ENCODE data around the gene CCNL2. TPM values are rescaled to one million over a fixed set of nuclear protein-coding genes. Genes with fewer than 3 reads are reported as not detected.
"Not testable (repeated sequence)": the region's sequence is repeated elsewhere in the genome, so short reads cannot be mapped to it uniquely, and the experiment has no call there.

Gene CCNL2
- total RNA-seq, 1 experiment from 2014 or later, result 97.9 TPM

DNA sequence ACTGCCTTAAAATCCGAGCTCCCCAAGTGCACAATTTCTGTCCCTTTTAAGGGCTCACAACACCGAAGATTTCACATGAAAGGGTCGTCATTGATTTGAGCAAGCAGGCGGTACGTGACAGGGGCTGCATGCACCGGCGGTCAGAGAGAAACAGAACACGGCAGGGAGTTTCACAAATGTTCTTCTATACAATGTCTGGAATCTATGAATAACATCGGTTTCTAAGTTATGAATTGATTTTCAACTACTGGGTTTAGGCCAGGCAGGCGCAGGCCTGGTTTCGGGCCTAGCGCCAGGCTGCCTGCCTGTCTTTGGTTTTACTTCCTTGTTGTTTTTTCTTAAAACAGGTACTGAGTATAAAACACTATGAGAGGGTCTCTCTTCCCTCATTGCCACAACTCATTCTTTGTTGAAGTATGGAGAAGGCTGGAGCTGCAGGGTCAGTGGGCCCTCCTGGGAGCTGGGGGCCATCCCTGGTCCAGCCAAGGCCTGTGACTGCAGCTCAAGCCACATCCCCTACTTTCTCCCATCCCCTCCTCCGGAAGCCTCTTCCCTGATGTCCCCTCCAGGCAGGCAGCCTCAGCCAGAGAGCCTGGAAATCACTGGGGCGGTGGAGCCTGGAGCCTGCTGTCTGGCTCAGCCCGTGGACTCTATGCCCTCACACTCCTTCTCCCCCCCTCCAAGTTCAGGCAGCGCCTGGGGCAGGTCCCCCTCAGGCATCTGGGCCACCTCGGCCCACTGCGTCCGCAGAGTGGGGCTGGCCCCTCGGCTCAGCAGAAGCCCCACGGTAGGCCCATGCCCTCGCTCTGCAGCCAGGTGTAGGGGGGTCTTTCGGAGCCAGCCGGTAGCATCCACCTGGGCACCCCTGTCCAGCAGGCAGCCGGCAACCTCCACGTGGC, 19.6 kb upstream of the CCNL2 start:
- no peaks in the 10 kb centered on the region for H3K79me2 ChIP-seq (ENCODE audit: low read length)
- no peak overlapping the region for H3K27ac ChIP-seq (ENCODE audit: low read length)
- no peaks in the 10 kb centered on the region for H3K9me3 ChIP-seq (ENCODE audit: low read length)
- no peak overlapping the region for H3K9ac ChIP-seq (ENCODE audit: low read length)
- H2AFZ ChIP-seq (ENCODE audit: low read length), result no peak overlapping the region
- H4K20me1 ChIP-seq (ENCODE audit: insufficient read depth, low read depth, low read length), result no peaks in the 10 kb centered on the region
- no peaks in the 10 kb centered on the region for H3K36me3 ChIP-seq (ENCODE audit: insufficient read depth, low read length)
- H3K27me3 ChIP-seq (ENCODE audit: low read length), result no peaks in the 10 kb centered on the region
- DNase-seq, result no peak
- H3K4me1 ChIP-seq (ENCODE audit: low read length), result no peaks in the 10 kb centered on the region
- H3K4me2 ChIP-seq (ENCODE audit: low read depth, low read length, poor library complexity, severe bottlenecking), result no peak overlapping the region
- no peaks in the 10 kb centered on the region for H3K9me2 ChIP-seq (replicated peaks; ENCODE audit: insufficient read depth, low read length)
- no peak overlapping the region for H3K4me3 ChIP-seq (ENCODE audit: low read length)

DNA sequence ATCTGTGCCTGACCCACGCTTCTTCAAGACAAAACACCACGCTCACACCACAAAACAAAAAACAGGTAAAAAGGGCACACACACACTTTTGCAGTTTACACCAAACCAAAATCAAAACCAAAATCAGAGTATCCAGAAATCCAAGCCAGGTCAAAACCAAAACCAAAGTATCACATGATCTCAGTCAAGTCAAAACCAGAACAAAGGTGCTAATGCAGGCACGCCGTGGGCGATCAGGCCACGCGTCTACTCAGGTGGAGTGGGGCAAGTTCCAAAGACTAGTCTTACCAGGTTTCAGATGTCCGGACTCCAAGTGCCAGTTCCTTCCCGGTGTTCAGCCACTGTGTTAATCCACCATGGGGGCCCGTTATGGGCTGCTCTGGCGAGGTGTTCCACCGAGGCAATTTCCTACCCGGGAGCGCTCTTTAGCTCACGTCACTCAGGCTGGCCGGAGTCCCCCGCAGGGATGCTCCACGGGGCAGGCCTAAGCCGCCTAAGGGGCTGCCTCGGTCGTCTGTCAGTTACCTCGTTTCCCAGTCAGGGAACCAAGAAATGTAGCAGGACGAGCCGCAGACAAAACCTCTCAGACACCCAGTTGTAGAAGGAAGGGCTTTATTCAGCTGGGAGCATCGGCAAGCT, 18.8 kb upstream of the CCNL2 start:
- H3K9me2 ChIP-seq (replicated peaks; ENCODE audit: insufficient read depth, low read length); H3K36me3 ChIP-seq (ENCODE audit: insufficient read depth, low read length); H3K79me2 ChIP-seq (ENCODE audit: low read length); H4K20me1 ChIP-seq (ENCODE audit: insufficient read depth, low read depth, low read length); H3K4me3 ChIP-seq (ENCODE audit: low read length); H2AFZ ChIP-seq (ENCODE audit: low read length); H3K9me3 ChIP-seq (ENCODE audit: low read length); H3K4me1 ChIP-seq (ENCODE audit: low read length); H3K9ac ChIP-seq (ENCODE audit: low read length); H3K27me3 ChIP-seq (ENCODE audit: low read length); H3K4me2 ChIP-seq (ENCODE audit: low read depth, low read length, poor library complexity, severe bottlenecking); DNase-seq; H3K27ac ChIP-seq (ENCODE audit: low read length): not testable (repeated sequence)

DNA sequence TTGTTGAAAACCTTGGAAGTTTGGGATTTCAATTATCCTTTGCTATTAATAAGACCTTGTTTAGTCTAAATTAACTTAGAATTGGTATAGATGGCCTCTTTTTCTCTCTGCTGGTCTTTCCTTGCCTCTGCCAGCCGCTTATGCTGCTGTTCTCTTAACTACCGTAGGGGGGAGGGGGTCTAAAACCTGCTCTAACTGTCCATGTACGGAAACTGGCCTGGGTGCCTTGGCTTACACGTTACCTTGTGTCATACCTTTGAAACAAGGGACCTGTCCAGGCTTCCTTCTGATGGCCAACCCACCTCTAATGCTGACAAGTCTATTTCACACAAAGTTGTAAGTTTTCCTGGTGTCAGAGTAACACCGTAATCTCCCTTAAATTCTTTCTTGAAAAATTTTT, 18.3 kb upstream of the CCNL2 start:
- H3K4me2 ChIP-seq (ENCODE audit: low read depth, low read length, poor library complexity, severe bottlenecking); H3K4me3 ChIP-seq (ENCODE audit: low read length); H3K36me3 ChIP-seq (ENCODE audit: insufficient read depth, low read length); H3K4me1 ChIP-seq (ENCODE audit: low read length); H2AFZ ChIP-seq (ENCODE audit: low read length); H3K9me2 ChIP-seq (replicated peaks; ENCODE audit: insufficient read depth, low read length); H3K27me3 ChIP-seq (ENCODE audit: low read length); H3K9ac ChIP-seq (ENCODE audit: low read length); H4K20me1 ChIP-seq (ENCODE audit: insufficient read depth, low read depth, low read length); H3K79me2 ChIP-seq (ENCODE audit: low read length); H3K9me3 ChIP-seq (ENCODE audit: low read length); H3K27ac ChIP-seq (ENCODE audit: low read length); DNase-seq: not testable (repeated sequence)

DNA sequence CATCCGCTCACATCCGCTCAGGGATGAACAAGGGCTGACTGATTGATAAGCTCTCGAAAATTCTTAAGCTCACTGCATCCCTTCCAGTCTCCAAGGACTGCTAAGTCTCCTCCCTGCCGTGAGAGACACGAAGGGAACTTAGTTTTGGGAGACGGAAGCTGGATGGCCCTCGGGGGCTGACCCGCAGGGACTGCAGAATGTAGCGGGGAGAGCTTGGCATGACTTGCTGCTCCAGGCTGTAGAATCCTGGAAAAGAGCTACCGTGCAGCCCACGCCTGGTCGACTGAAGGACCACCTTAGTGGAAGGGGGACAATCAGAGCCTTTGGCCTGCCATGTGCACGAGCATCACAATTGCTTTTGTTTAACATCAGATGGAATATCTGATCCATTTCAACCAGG, 16.6 kb upstream of the CCNL2 start:
- H3K4me3 ChIP-seq (ENCODE audit: low read length), result no peak overlapping the region
- H3K36me3 ChIP-seq (ENCODE audit: insufficient read depth, low read length), result no peaks in the 10 kb centered on the region
- H3K9me3 ChIP-seq (ENCODE audit: low read length), result no peaks in the 10 kb centered on the region
- no peaks in the 10 kb centered on the region for H4K20me1 ChIP-seq (ENCODE audit: insufficient read depth, low read depth, low read length)
- H3K9ac ChIP-seq (ENCODE audit: low read length), result no peak overlapping the region
- H3K9me2 ChIP-seq (replicated peaks; ENCODE audit: insufficient read depth, low read length), result no peaks in the 10 kb centered on the region
- no peaks in the 10 kb centered on the region for H3K27me3 ChIP-seq (ENCODE audit: low read length)
- no peaks in the 10 kb centered on the region for H3K79me2 ChIP-seq (ENCODE audit: low read length)
- DNase-seq, result no peak
- H3K4me2 ChIP-seq (ENCODE audit: low read depth, low read length, poor library complexity, severe bottlenecking), result no peak overlapping the region
- no peak overlapping the region for H3K27ac ChIP-seq (ENCODE audit: low read length)
- no peak overlapping the region for H2AFZ ChIP-seq (ENCODE audit: low read length)
- no peaks in the 10 kb centered on the region for H3K4me1 ChIP-seq (ENCODE audit: low read length)

DNA sequence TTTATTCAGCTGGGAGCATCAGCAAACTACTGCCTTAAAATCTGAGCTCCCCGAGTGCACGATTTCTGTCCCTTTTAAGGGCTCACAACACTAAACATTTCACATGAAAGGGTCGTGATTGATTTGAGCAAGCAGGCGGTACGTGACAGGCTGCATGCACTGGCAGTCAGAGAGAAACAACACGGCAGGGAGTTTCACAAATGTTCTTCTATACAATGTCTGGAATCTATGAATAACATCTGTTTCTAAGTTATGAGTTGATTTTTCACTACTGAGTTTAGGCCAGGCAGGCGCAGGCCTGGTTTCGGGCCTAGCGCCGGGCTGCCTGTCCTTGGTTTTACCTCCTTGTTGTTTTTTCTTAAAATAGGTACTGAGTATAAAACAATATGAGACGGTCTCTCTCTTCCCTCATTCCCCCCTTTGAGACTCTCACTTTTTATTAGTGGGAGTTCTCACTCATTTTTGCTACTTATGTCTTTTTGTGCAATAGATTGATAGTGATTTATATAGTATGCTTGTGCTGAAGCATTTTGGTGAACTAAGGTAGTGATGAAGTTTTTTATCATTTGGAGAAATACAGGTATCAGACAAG, 13.3 kb upstream of the CCNL2 start:
- H3K9me3 ChIP-seq (ENCODE audit: low read length); H2AFZ ChIP-seq (ENCODE audit: low read length); DNase-seq; H3K9me2 ChIP-seq (replicated peaks; ENCODE audit: insufficient read depth, low read length); H3K9ac ChIP-seq (ENCODE audit: low read length); H3K36me3 ChIP-seq (ENCODE audit: insufficient read depth, low read length); H3K4me3 ChIP-seq (ENCODE audit: low read length); H3K4me2 ChIP-seq (ENCODE audit: low read depth, low read length, poor library complexity, severe bottlenecking); H3K27me3 ChIP-seq (ENCODE audit: low read length); H3K27ac ChIP-seq (ENCODE audit: low read length); H3K4me1 ChIP-seq (ENCODE audit: low read length): not testable (repeated sequence)
- Histone ChIP-seq H4K20me1 (ENCODE audit: insufficient read depth, low read depth, low read length) (peaks cover 17% of the 10 kb centered on the region; the same call in 1 of the 2 replicates), H3K79me2 (ENCODE audit: low read length) (peaks cover 17% of the 10 kb centered on the region)

DNA sequence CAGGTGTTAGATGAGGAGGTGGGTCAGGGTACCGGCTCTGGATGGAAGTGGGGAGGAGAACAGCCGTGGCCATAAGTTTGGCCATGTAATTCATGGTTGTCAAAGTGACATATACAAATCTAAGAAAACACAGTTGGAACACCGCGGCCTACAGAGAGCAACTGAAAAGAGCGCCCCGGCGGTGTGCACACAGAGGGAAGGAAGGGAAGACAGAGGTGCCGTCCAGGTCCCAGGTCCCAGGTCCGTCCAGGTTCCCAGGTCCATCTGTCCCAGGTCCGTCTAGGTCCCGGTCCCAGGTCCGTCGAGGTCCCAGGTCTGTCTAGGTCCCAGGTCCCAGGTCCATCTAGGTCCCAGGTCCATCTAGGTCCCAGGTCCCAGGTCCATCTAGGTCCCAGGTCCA, 12.5 kb upstream of the CCNL2 start:
- Histone ChIP-seq H3K36me3 (ENCODE audit: insufficient read depth, low read length) (no peaks in the 10 kb centered on the region; the same call in 1 of the 2 replicates), H3K9ac (ENCODE audit: low read length) (no peak overlapping the region), H3K4me2 (ENCODE audit: low read depth, low read length, poor library complexity, severe bottlenecking) (no peak overlapping the region), H3K9me2 (replicated peaks; ENCODE audit: insufficient read depth, low read length) (no peaks in the 10 kb centered on the region), H3K27ac (ENCODE audit: low read length) (no peak overlapping the region), H3K27me3 (ENCODE audit: low read length) (no peaks in the 10 kb centered on the region), H3K4me1 (ENCODE audit: low read length) (peaks cover 9% of the 10 kb centered on the region), H4K20me1 (ENCODE audit: insufficient read depth, low read depth, low read length) (peaks cover 17% of the 10 kb centered on the region; the same call in 1 of the 2 replicates), H3K4me3 (ENCODE audit: low read length) (no peak overlapping the region), H3K9me3 (ENCODE audit: low read length) (no peaks in the 10 kb centered on the region), H2AFZ (ENCODE audit: low read length) (no peak overlapping the region), H3K79me2 (ENCODE audit: low read length) (peaks cover 25% of the 10 kb centered on the region)
- DNase-seq, result no peak

DNA sequence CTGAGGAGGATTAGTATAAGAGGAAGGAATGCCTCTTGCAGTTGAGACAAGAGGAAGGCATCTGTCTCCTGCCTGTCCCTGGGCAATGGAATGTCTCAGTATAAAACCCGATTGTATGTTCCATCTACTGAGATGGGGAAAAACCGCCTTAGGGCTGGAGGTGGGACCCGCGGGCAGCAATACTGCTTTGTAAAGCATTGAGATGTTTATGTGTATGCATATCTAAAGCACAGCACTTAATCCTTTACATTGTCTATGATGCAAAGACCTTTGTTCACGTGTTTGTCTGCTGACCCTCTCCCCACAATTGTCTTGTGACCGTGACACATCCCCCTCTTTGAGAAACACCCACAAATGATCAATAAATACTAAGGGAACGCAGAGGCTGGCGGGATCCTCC, 11.1 kb upstream of the CCNL2 start:
- H3K4me1 ChIP-seq (ENCODE audit: low read length), result peaks cover 21% of the 10 kb centered on the region
- H2AFZ ChIP-seq (ENCODE audit: low read length); H3K4me3 ChIP-seq (ENCODE audit: low read length); H3K27ac ChIP-seq (ENCODE audit: low read length); H3K9me2 ChIP-seq (replicated peaks; ENCODE audit: insufficient read depth, low read length); H3K36me3 ChIP-seq (ENCODE audit: insufficient read depth, low read length); H3K4me2 ChIP-seq (ENCODE audit: low read depth, low read length, poor library complexity, severe bottlenecking); H3K27me3 ChIP-seq (ENCODE audit: low read length); H3K9me3 ChIP-seq (ENCODE audit: low read length); H3K9ac ChIP-seq (ENCODE audit: low read length); DNase-seq: not testable (repeated sequence)
- peaks cover 17% of the 10 kb centered on the region; the same call in 1 of the 2 replicates for H4K20me1 ChIP-seq (ENCODE audit: insufficient read depth, low read depth, low read length)
- H3K79me2 ChIP-seq (ENCODE audit: low read length), result peaks cover 38% of the 10 kb centered on the region

DNA sequence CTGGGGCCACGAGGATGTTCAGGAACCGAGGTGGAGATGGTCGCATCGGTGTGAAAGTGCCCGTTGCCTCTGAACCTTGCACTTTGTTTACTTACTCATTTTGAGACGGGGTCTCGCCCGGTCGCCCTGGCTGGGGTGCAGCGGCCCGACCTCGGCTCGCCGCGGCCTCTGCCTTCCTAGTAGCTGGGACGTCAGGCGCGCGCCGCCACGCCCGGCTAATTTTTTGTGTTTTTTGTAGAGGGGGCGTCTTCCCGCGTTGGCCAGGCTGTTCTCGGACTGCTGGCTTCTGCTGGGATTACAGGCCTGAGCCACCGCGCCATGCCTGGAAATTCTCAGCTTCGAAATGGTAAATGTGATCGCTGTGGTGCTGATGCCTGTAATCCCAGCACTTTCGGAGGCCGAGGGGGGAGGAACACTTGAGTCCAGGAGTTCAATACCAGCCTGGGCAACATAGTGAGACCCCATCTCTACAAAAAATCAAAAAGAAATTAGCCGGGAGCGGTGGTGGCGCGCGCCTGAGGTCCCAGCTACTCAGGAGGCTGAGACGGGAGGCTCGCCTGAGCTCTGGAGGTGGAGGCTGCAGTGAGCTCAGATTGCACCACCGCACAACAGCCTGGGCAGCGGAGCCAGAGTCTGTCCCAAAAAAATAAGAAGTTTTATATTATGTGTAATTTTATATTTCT, 8.6 kb upstream of the CCNL2 start:
- H3K27ac ChIP-seq (ENCODE audit: low read length), result peak overlapping the region; percentile 2; the same call in 1 of the 2 replicates
- H3K27me3 ChIP-seq (ENCODE audit: low read length), result no peaks in the 10 kb centered on the region
- peaks cover 45% of the 10 kb centered on the region for H3K79me2 ChIP-seq (ENCODE audit: low read length)
- no peaks in the 10 kb centered on the region for H3K9me3 ChIP-seq (ENCODE audit: low read length)
- peak overlapping the region; percentile 82 for H3K4me3 ChIP-seq (ENCODE audit: low read length)
- peaks cover 17% of the 10 kb centered on the region; the same call in 1 of the 2 replicates for H4K20me1 ChIP-seq (ENCODE audit: insufficient read depth, low read depth, low read length)
- H3K36me3 ChIP-seq (ENCODE audit: insufficient read depth, low read length), result peaks cover 20% of the 10 kb centered on the region
- H3K9ac ChIP-seq (ENCODE audit: low read length), result peak overlapping the region; percentile 95
- H2AFZ ChIP-seq (ENCODE audit: low read length), result no peak overlapping the region
- DNase-seq, result peak; percentile 62
- no peaks in the 10 kb centered on the region for H3K9me2 ChIP-seq (replicated peaks; ENCODE audit: insufficient read depth, low read length)
- H3K4me1 ChIP-seq (ENCODE audit: low read length), result peaks cover 23% of the 10 kb centered on the region
- peak overlapping the region; percentile 94 for H3K4me2 ChIP-seq (ENCODE audit: low read depth, low read length, poor library complexity, severe bottlenecking)

All from Karpas-422 (cell line).